ENCODE data around the gene GZMB. TPM values are rescaled to one million over a fixed set of nuclear protein-coding genes. Genes with fewer than 3 reads are reported as not detected.

GZMB gene
- total and polyA plus RNA-seq, 2 donors (not counting 3 experiments of a cell fraction or from before 2014, with no cell fraction given), result not detected

DNA sequence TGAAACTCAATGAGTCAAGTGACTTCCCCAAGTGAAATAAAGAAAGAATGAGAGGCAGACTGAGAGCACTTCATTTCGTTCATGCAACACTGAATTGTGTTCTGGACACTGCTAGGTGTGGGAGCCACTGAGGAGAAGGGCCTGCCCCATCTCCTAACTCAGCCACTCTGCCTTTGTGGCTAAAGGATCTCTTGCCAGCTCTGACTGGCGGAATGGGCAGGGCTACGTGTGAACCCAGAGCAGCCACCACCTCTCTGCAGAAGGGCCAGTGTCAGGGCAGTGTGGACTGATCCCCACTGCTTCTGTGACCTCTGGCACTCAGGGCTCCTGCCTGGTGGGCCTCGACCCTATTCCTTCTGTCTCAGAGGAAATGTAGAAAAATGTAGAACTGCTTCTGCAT is 46.5 kb upstream of the GZMB start:
- H2AFZ ChIP-seq (ENCODE audit: low read depth, low read length), result no peak overlapping the region
- no peaks in the 10 kb centered on the region for H4K20me1 ChIP-seq (replicated peaks; ENCODE audit: control insufficient read depth, extremely low read depth, insufficient read depth, low read length)
- H3K27me3 ChIP-seq (ENCODE audit: control insufficient read depth in 2 of 2, insufficient read depth in 2 of 2, low read length in 2 of 2), result peaks cover 3 to 9% of the 10 kb centered on the region in 2 experiments
- DNase-seq (ENCODE audit: low read depth, low spot score) (no peak), FAIRE-seq (no peak)
- no peak overlapping the region for H3K27ac ChIP-seq (ENCODE audit: insufficient read depth, low read depth, low read length)
- dilution Hi-C loops (cut with MboI; ENCODE audit: extremely low pct_ligation_motif_present, low sequenced_read_pairs) (no loop called here), intact Hi-C loops (cut with micrococcal nuclease) (no loop called here)
- no peaks in the 10 kb centered on the region for H3K9me1 ChIP-seq (replicated peaks; ENCODE audit: control insufficient read depth, extremely low read depth, insufficient read depth, low read length)
- H3K4me1 ChIP-seq (ENCODE audit: control insufficient read depth, extremely low read depth, insufficient read depth, low read length), result no peaks in the 10 kb centered on the region
- no peaks in the 10 kb centered on the region for H3K79me2 ChIP-seq (ENCODE audit: control insufficient read depth, insufficient read depth, low read length)
- ChIA-PET CTCF (interaction anchor here (1.9 kb wide), 1 partner anchor 30 kb away, joined by 8 read pairs; no protein-coding TSS in a partner anchor), POLR2A (no interaction called here)
- H3K36me3 ChIP-seq (ENCODE audit: control insufficient read depth in 2 of 2, extremely low read depth in 1 of 2, insufficient read depth in 2 of 2, low read length in 2 of 2), result no peaks in the 10 kb centered on the region
- H3K9me3 ChIP-seq (replicated peaks; ENCODE audit: control insufficient read depth, insufficient read depth, low read length), result no peaks in the 10 kb centered on the region
- no peak for TF ChIP-seq POLR2AphosphoS5 (IDR thresholded peaks at IDR 0.05; ENCODE audit: insufficient read depth, low read depth, low read length)
- no peak for TF ChIP-seq GATA2 (IDR thresholded peaks at IDR 0.05; ENCODE audit: insufficient read depth, insufficient read length, low read depth, low read length)
- TF ChIP-seq EZH2 (IDR thresholded peaks at IDR 0.05; ENCODE audit: borderline replicate concordance, low read depth, low read length, severe bottlenecking), result no peak
- no peak for TF ChIP-seq MYC (IDR thresholded peaks at IDR 0.05; ENCODE audit: low read depth, low read length)
- TF ChIP-seq FOS (IDR thresholded peaks at IDR 0.05; ENCODE audit: borderline replicate concordance, insufficient read depth, low read length), result no peak
- no peak for TF ChIP-seq JUN (IDR thresholded peaks at IDR 0.05; ENCODE audit: borderline replicate concordance, insufficient read depth, insufficient read length, low read depth)
- no peak for TF ChIP-seq POLR2A (IDR thresholded peaks at IDR 0.05; ENCODE audit: low read depth, low read length)
- TF ChIP-seq, protein P1, sequence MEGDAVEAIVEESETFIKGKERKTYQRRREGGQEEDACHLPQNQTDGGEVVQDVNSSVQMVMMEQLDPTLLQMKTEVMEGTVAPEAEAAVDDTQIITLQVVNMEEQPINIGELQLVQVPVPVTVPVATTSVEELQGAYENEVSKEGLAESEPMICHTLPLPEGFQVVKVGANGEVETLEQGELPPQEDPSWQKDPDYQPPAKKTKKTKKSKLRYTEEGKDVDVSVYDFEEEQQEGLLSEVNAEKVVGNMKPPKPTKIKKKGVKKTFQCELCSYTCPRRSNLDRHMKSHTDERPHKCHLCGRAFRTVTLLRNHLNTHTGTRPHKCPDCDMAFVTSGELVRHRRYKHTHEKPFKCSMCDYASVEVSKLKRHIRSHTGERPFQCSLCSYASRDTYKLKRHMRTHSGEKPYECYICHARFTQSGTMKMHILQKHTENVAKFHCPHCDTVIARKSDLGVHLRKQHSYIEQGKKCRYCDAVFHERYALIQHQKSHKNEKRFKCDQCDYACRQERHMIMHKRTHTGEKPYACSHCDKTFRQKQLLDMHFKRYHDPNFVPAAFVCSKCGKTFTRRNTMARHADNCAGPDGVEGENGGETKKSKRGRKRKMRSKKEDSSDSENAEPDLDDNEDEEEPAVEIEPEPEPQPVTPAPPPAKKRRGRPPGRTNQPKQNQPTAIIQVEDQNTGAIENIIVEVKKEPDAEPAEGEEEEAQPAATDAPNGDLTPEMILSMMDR (IDR thresholded peaks at IDR 0.05; ENCODE audit: extremely low read depth in 1 of 2, insufficient read depth in 1 of 2, low read depth in 1 of 2, low read length in 2 of 2), result no peak
- TF ChIP-seq, protein P2, sequence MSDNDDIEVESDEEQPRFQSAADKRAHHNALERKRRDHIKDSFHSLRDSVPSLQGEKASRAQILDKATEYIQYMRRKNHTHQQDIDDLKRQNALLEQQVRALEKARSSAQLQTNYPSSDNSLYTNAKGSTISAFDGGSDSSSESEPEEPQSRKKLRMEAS (IDR thresholded peaks at IDR 0.05; ENCODE audit: insufficient read depth, insufficient read length), result no peak
- no peak overlapping the region for H3K4me2 ChIP-seq (ENCODE audit: insufficient read depth, low read length)
- no peak overlapping the region for H3K9ac ChIP-seq (replicated peaks; ENCODE audit: extremely low read depth, insufficient read depth, low read length)
- H3K4me3 ChIP-seq (replicated peaks in 1 of 3; ENCODE audit: insufficient read depth in 1 of 3, low read depth in 1 of 3, low read length in 3 of 3), result no peak overlapping the region
- BruUV-seq (replicated peaks), result no TSS peak
